ENCODE data around the gene SCN9A.

The SCN9A gene

DNA sequence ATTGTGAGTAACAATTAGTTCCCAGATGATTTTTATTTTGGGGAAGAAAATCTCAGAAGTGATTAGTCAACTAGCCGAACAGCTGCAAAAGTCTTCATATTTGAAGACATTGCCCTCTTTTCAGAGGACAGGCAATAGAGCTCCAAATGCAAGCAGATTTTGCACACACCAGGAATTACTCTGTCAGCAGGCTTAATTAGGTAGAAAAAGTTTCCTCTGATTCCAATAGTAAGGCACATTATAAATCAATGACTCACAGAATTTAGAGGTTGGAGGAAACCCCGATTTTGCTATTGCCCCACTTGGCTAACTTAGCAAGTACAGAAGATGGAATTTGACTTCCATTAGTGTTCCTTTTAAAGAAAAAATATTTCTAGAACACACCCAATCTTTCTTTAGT, 217.2 kb downstream of the SCN9A start:
- H3K4me2 ChIP-seq = no peak overlapping the region
- H3K36me3 ChIP-seq = no peaks in the 10 kb centered on the region
- H3K9me3 ChIP-seq (replicated peaks in 1 of 11) = no peaks in the 10 kb centered on the region
- no peak for TF ChIP-seq Cebpa-rat (IDR thresholded peaks at IDR 0.05)
- H3K9ac ChIP-seq = no peak overlapping the region
- no peak overlapping the region for H3K4me3 ChIP-seq
- no peaks in the 10 kb centered on the region for H3K27me3 ChIP-seq
- H3K4me1 ChIP-seq = no peaks in the 10 kb centered on the region
- no peaks in the 10 kb centered on the region for H4K20me1 ChIP-seq
- no peak overlapping the region for H3K27ac ChIP-seq

DNA sequence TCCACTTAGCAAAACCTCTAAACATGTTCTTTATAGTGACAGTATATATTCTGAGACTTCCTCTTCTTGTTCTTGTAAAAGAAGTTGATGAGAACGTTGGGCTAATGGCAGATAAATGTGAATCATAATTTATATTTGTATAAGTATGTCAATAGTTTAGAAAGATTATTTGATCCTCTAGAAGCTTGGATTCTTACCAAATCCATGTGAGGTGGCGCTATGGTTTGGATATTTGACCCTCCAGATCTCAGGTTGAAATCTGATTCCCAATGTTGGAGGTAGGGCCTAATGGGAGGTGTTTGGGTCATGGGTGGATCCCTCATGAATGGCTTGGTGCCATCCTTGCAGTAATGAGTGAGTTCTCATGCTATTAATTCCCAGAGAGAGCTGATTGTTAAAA, 218.2 kb downstream of the SCN9A start:
- Histone ChIP-seq H3K9me3 (replicated peaks in 1 of 11) (no peaks in the 10 kb centered on the region), H3K4me1 (no peaks in the 10 kb centered on the region), H3K9ac (no peak overlapping the region), H3K27me3 (no peaks in the 10 kb centered on the region), H4K20me1 (no peaks in the 10 kb centered on the region), H3K4me3 (no peak overlapping the region), H3K4me2 (no peak overlapping the region), H3K36me3 (no peaks in the 10 kb centered on the region), H3K27ac (no peak overlapping the region)
- no peak for TF ChIP-seq Cebpa-rat (IDR thresholded peaks at IDR 0.05)

DNA sequence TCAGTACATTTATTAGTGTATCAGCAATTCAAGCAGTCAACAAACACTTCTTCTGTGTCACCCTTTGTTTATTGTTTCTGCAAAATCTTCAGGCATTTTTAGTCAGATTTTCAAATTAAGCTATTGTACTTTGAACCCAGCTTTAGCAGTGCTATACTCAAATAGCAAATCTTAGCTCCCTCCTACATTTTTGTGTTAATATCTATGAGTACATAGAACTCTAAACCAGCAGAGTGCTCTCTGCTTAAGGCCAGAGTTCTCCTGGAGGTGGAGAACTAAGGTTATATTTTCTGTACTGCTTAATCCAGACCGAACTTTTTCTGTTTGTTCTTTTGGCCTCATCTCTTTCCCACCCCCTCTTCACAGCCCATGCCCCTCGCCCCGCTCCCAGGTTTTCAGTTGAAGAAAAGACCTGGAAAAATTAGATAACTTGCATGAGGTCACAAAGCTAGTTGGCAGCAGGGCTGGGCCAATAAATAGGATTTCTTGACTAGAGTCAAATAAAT, 218.7 kb downstream of the SCN9A start:
- H3K27me3 ChIP-seq = no peaks in the 10 kb centered on the region
- H3K4me1 ChIP-seq = no peaks in the 10 kb centered on the region
- no peaks in the 10 kb centered on the region for H3K9me3 ChIP-seq (replicated peaks in 1 of 11)
- H3K36me3 ChIP-seq = no peaks in the 10 kb centered on the region
- no peak overlapping the region for H3K4me3 ChIP-seq
- H3K27ac ChIP-seq = no peak overlapping the region
- H3K9ac ChIP-seq = no peak overlapping the region
- H4K20me1 ChIP-seq = no peaks in the 10 kb centered on the region
- H3K4me2 ChIP-seq = no peak overlapping the region
- TF ChIP-seq Cebpa-rat (IDR thresholded peaks at IDR 0.05) = no peak

DNA sequence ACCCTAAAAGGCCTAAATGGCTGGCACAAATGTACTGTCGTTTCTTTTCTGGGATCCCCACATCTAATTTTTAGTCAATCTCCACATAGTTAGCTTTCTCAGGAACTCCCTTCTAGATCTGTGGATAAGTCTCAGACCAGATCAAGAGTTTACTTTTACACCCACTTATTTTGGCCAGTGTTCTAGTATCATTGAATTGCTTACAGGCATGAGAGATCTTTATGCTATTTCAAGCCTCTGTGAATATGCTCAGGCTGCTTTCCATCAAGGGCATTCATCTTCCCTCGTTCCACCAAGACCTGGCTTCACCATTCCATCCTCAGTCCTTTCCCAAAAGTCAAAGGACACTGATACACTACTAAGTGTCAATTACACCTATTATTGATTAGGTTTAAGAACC, 220.2 kb downstream of the SCN9A start:
- no peak for TF ChIP-seq Cebpa-rat (IDR thresholded peaks at IDR 0.05)
- H4K20me1 ChIP-seq = no peaks in the 10 kb centered on the region
- no peaks in the 10 kb centered on the region for H3K9me3 ChIP-seq (replicated peaks in 1 of 11)
- no peak overlapping the region for H3K4me2 ChIP-seq
- no peak overlapping the region for H3K9ac ChIP-seq
- no peak overlapping the region for H3K4me3 ChIP-seq
- H3K27me3 ChIP-seq = no peaks in the 10 kb centered on the region
- H3K27ac ChIP-seq = no peak overlapping the region
- H3K36me3 ChIP-seq = no peaks in the 10 kb centered on the region
- no peaks in the 10 kb centered on the region for H3K4me1 ChIP-seq

DNA sequence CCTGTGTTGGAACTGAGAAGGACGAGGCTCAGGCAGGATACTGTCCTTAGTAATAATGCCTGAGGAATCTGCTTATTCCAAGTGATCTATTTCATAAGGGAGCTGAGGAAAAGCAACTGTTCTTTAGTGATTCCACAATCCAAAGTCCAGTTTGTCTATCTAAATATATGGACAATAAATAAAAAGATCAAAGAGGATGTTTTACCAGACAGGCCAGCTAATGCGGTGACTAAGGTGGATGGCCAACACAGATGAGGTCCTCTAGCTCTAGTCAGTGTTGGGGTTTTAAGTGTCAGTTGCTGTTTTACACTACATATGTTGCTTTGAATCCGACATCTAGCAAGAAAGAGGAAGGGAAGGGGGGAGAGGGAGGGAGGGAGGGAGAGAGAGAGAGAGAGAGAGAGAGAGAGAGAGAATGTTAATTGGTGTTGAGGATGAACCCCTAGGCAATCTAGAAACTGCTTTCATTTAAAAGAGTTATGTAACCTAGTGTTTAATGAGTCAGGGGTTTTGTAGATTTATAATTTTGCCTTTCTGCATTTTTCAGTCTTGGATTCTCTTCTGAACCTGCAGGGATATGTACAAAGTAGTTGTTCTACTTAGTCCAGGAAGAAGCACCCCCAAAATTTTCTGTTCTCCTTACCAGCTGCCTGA, 220.9 kb downstream of the SCN9A start:
- Histone ChIP-seq H3K9me3 (replicated peaks in 1 of 11) (no peaks in the 10 kb centered on the region), H3K4me1 (no peaks in the 10 kb centered on the region), H3K4me2 (no peak overlapping the region), H3K4me3 (no peak overlapping the region), H3K27me3 (no peaks in the 10 kb centered on the region), H3K36me3 (no peaks in the 10 kb centered on the region), H4K20me1 (no peaks in the 10 kb centered on the region), H3K9ac (no peak overlapping the region), H3K27ac (no peak overlapping the region)
- TF ChIP-seq Cebpa-rat (IDR thresholded peaks at IDR 0.05) = no peak

DNA sequence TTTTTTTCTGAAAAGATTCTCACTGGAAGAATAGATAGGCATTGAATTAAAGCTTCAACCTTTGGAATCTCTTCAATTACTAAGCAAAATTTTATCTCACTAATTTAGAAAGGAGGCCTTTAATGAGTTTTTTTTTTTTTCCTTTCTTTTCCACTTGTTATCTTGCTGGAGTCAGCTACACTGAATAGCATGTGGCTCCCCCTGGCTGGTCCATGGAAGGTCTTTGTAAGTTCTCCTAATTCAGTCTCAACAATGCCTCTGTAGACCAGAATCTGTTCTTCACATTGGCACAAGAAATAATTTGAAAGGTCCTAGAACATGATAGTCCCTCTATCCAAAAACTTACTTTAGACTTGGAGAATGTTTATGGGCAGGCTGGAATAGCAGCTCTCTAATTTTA, 223.7 kb downstream of the SCN9A start:
- Histone ChIP-seq H3K4me3 (no peak overlapping the region), H4K20me1 (no peaks in the 10 kb centered on the region), H3K36me3 (no peaks in the 10 kb centered on the region), H3K4me2 (no peak overlapping the region), H3K4me1 (no peaks in the 10 kb centered on the region), H3K9ac (no peak overlapping the region), H3K9me3 (replicated peaks in 1 of 11) (no peaks in the 10 kb centered on the region), H3K27ac (no peak overlapping the region), H3K27me3 (no peaks in the 10 kb centered on the region)
- no peak for TF ChIP-seq Cebpa-rat (IDR thresholded peaks at IDR 0.05)

DNA sequence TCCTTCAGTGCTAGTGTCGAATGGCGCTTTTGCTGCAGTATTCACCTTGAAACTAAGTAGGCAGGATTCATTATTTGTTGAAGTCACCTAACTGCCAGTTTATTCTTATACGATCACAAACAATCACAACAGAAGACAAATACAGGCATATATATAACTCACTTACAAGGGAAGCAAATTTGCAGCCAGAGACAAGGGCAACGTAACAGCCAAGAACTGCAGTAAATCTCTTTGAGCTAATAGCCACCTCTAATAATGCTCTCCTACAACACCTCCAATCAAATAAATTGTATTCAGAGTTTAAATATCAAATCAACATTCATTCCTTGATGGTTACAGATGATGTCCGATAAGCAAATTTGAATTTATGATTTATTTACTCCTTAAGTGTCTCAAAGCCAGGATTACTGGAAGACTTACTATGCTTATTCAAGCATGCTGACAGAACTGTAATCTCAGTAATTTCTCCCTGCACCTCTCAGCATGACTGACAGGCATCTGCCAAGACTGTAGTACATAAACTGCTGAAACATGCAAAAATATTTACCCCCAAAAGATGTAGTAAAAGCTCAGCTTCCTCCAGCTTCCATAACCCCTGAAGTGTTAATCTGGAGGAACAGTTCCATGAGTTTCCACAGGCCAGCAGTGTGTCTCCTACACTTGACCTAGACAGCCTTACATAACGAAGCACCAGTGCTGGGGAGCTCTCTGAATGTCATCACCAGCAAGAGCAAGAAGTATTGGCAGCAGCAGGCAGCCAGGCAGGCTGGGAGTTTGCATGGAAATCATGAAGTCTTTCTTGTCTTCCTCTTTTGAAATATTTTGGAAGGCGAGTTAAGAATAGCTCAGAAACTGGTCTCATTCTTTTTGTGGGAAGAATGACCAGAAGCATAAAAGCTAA, 227.0 kb downstream of the SCN9A start:
- no peak overlapping the region for H3K27ac ChIP-seq
- no peaks in the 10 kb centered on the region for H4K20me1 ChIP-seq
- no peaks in the 10 kb centered on the region for H3K27me3 ChIP-seq
- no peak overlapping the region for H3K4me2 ChIP-seq
- H3K9me3 ChIP-seq (replicated peaks in 1 of 11) = no peaks in the 10 kb centered on the region
- H3K4me1 ChIP-seq = no peaks in the 10 kb centered on the region
- no peaks in the 10 kb centered on the region for H3K36me3 ChIP-seq
- H3K9ac ChIP-seq = no peak overlapping the region
- no peak overlapping the region for H3K4me3 ChIP-seq
- no peak for TF ChIP-seq Cebpa-rat (IDR thresholded peaks at IDR 0.05)

DNA sequence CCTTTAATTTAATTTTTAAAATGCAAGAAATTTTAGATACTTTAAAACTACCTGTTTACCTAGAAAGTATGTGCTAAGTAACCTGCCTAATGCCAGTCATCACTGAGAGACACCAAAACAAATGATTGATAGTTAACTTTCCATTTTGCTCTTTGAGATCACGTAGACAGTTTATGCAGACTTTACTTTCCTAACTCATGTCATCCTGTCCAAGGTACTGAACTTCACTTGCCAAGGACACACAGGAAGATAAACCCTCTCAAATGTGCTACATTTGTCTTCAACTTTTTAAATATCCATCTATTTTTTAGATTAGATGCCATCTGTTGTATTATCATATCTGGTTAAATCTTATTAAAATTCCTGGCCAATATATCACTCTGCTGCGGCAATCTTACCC, 227.9 kb downstream of the SCN9A start:
- Histone ChIP-seq H3K4me3 (no peak overlapping the region), H4K20me1 (no peaks in the 10 kb centered on the region), H3K36me3 (no peaks in the 10 kb centered on the region), H3K4me2 (no peak overlapping the region), H3K9ac (no peak overlapping the region), H3K4me1 (no peaks in the 10 kb centered on the region), H3K27me3 (no peaks in the 10 kb centered on the region), H3K27ac (no peak overlapping the region), H3K9me3 (replicated peaks in 1 of 11) (no peaks in the 10 kb centered on the region)
- TF ChIP-seq Cebpa-rat (IDR thresholded peaks at IDR 0.05) = no peak
